Liver (tissue), 9 donors: ENCODE data around the gene ZNF680. TPM values are rescaled to one million over a fixed set of nuclear protein-coding genes. Genes with fewer than 3 reads are reported as not detected.

Experiments
- DNase-seq: peaks from one replicate; pipeline ENCODE4 v3.0.0-alpha.2; 2017; ENCODE audit warnings: low spot score
- H3K27ac ChIP-seq, 2 donors: one replicate each; pipeline ENCODE4 v1.7.0; 2013; ENCODE audit warnings: inconsistent platforms in 2 of 2, low read length in 2 of 2, control low read depth in 1 of 2, low read depth in 1 of 2, mild to moderate bottlenecking in 1 of 2
- H3K27me3 ChIP-seq, 4 donors: one replicate each; pipeline versions ENCODE4 v1.6.1 to v1.7.0; 2013; ENCODE audit warnings: low read length in 3 of 4, inconsistent platforms in 1 of 4, mild to moderate bottlenecking in 1 of 4, moderate library complexity in 1 of 4; ENCODE audit not compliant: control insufficient read depth in 4 of 4, insufficient read depth in 4 of 4
- H3K36me3 ChIP-seq, 4 donors: one replicate each; pipeline versions ENCODE4 v1.6.1 to v1.7.0; 2013; ENCODE audit warnings: low read length in 3 of 4, mild to moderate bottlenecking in 3 of 4, low read depth in 1 of 4, moderate library complexity in 1 of 4; ENCODE audit not compliant: control insufficient read depth in 4 of 4, insufficient read depth in 3 of 4
- H3K4me1 ChIP-seq, 4 donors: one replicate each; pipeline versions ENCODE4 v1.6.1 to v1.7.0; 2013; ENCODE audit warnings: low read length in 3 of 4, mild to moderate bottlenecking in 3 of 4, moderate library complexity in 1 of 4; ENCODE audit not compliant: control insufficient read depth in 4 of 4, insufficient read depth in 4 of 4
- H3K4me3 ChIP-seq, 3 donors: one replicate each; pipeline versions ENCODE4 v1.6.1 to v1.7.0; 2013; ENCODE audit warnings: low read length in 3 of 3, control low read depth in 1 of 3, low read depth in 1 of 3, mild to moderate bottlenecking in 1 of 3
- H3K9ac ChIP-seq, 2 donors: one replicate each; pipeline ENCODE4 v1.7.0; 2013; ENCODE audit warnings: low read length in 2 of 2, mild to moderate bottlenecking in 2 of 2, moderate library complexity in 2 of 2, control low read depth in 1 of 2, low read depth in 1 of 2
- H3K9me3 ChIP-seq, 4 donors: one replicate each; pipeline versions ENCODE4 v1.6.1 to v1.7.0; 2013; ENCODE audit warnings: low read length in 3 of 4; ENCODE audit not compliant: control insufficient read depth in 4 of 4
- EGR1 ChIP-seq, 2 donors: IDR thresholded peaks; 2 replicates each; pipeline ENCODE4 v1.6.1; 2016 to 2018; ENCODE audit warnings: antibody characterized with exemption in 2 of 2, low read depth in 2 of 2
- FOXA1 ChIP-seq: IDR thresholded peaks from 2 replicates; pipeline ENCODE4 v1.6.1; 2016; ENCODE audit warnings: antibody characterized with exemption
- FOXA2 ChIP-seq: IDR thresholded peaks from 2 replicates; pipeline ENCODE4 v1.6.1; 2016; ENCODE audit warnings: antibody characterized with exemption
- GABPA ChIP-seq, 2 donors: IDR thresholded peaks in 1 of 2; conservative IDR thresholded peaks in 1 of 2; 2 replicates each; pipeline ENCODE4 v1.6.1; 2016; ENCODE audit warnings: antibody characterized with exemption in 2 of 2, mild to moderate bottlenecking in 1 of 2, moderate library complexity in 1 of 2
- HNF4A ChIP-seq, 2 donors: conservative IDR thresholded peaks; 2 replicates each; pipeline ENCODE4 v1.6.1; 2016; ENCODE audit warnings: antibody characterized with exemption in 2 of 2, mild to moderate bottlenecking in 2 of 2
- HNF4G ChIP-seq: IDR thresholded peaks from 2 replicates; pipeline ENCODE4 v1.6.1; 2016; ENCODE audit warnings: antibody characterized with exemption
- JUND ChIP-seq, 2 donors: IDR thresholded peaks; 2 replicates each; pipeline ENCODE4 v1.6.1; 2016; ENCODE audit warnings: antibody characterized with exemption in 2 of 2
- NR2F2 ChIP-seq: IDR thresholded peaks from 2 replicates; pipeline ENCODE4 v1.6.1; 2016; ENCODE audit warnings: antibody characterized with exemption
- RAD21 ChIP-seq, 2 donors: IDR thresholded peaks; 2 replicates each; pipeline ENCODE4 v1.6.1; 2016; ENCODE audit warnings: antibody characterized with exemption in 2 of 2, mild to moderate bottlenecking in 2 of 2
- RXRA ChIP-seq, 2 donors: IDR thresholded peaks; 2 replicates each; pipeline ENCODE4 v1.6.1; 2017 to 2018; ENCODE audit warnings: antibody characterized with exemption in 2 of 2, mild to moderate bottlenecking in 1 of 2
- SP1 ChIP-seq: IDR thresholded peaks from 2 replicates; pipeline ENCODE4 v1.6.1; 2018; ENCODE audit warnings: antibody characterized with exemption, mild to moderate bottlenecking
- TAF1 ChIP-seq: conservative IDR thresholded peaks from 2 replicates; pipeline ENCODE4 v1.6.1; 2016; ENCODE audit warnings: antibody characterized with exemption, mild to moderate bottlenecking
- YY1 ChIP-seq: IDR thresholded peaks from 2 replicates; pipeline ENCODE4 v1.6.1; 2016; ENCODE audit warnings: antibody characterized with exemption, mild to moderate bottlenecking
- WGBS: extraction: QIAGEN DNeasy Blood & Tissue Kit; methylation state at CpG from one replicate; pipeline ENCODE4 v1.1.7; 2013; 5-methylcytosine and 5-hydroxymethylcytosine counted together
- polyA plus RNA-seq, 2 donors: library from polyadenylated mRNA; stranded (reverse) in 1 of 2; unstranded in 1 of 2; fragments of 200-250 nt in 1 of 2; fragments of >200 nt in 1 of 2; fragmentation: Nextera tagmentation in 1 of 2; extraction: Ambion mirVana in 1 of 2; gene quantifications; one replicate each; pipeline versions ENCODE4 v1.2.1 to v1.2.3, GENCODE V29; 2013 to 2015
- total RNA-seq, 2 donors: library from RNA; depleted of rRNA; stranded (reverse); fragments of >200 nt; gene quantifications; one replicate each; pipeline ENCODE4 v1.2.3, GENCODE V29; 2014
- TF ChIP-seq, protein P1 (sequence below): IDR thresholded peaks from 2 replicates; pipeline ENCODE4 v1.6.1; 2016; ENCODE audit warnings: antibody characterized with exemption, mild to moderate bottlenecking
- TF ChIP-seq, protein P2 (sequence below): IDR thresholded peaks from 2 replicates; pipeline ENCODE4 v1.6.1; 2016; ENCODE audit warnings: antibody characterized with exemption
- TF ChIP-seq, protein P3 (sequence below): fragments of 150-350 bp; IDR thresholded peaks from 2 replicates; pipeline ENCODE4 v1.5.1; 2017; ENCODE audit warnings: improper control_type of control experiment, low read depth, low read length; ENCODE audit not compliant: missing input control
- TF ChIP-seq, protein P4 (sequence below): IDR thresholded peaks from 2 replicates; pipeline ENCODE4 v1.6.1; 2016; ENCODE audit warnings: antibody characterized with exemption
- TF ChIP-seq, protein P5 (sequence below): IDR thresholded peaks from 2 replicates; pipeline ENCODE4 v1.6.1; 2016; ENCODE audit warnings: antibody characterized with exemption
- donor health status: healthy.
- donor health status: healthy.
- donor health status: healthy.
- donor health status: healthy.
- donor health status: healthy.

The ZNF680 gene
- total and polyA plus RNA-seq, 4 donors = 3.8 to 20.8 (median 5.5) TPM

DNA sequence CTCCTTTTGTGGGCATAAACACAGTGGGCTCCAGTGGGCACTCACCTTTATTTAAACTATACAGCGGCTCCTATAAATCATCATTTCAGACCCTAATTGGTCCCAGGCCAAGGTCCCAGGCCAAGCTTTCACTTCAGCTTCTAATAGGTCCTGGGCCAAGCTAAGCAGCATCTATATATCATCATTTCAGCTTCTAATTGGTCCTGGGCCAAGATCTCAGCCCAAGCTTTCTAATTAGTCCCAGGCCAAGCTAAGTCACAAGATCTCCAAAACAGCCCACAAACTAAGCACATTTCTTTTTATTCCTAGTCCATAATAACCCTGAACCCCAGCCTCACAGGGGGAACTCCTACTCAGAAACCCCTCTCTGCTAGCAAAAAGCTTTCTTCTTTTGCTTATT is 47.1 kb downstream of the ZNF680 start:
- no peak overlapping the region for H3K9ac ChIP-seq
- peaks cover 0 to 28% (median 18%) of the 10 kb centered on the region in 4 donors for H3K36me3 ChIP-seq
- no peak overlapping the region for H3K27ac ChIP-seq
- H3K4me1 ChIP-seq = no peaks in the 10 kb centered on the region
- H3K27me3 ChIP-seq = no peaks in the 10 kb centered on the region
- TF ChIP-seq, protein P1, sequence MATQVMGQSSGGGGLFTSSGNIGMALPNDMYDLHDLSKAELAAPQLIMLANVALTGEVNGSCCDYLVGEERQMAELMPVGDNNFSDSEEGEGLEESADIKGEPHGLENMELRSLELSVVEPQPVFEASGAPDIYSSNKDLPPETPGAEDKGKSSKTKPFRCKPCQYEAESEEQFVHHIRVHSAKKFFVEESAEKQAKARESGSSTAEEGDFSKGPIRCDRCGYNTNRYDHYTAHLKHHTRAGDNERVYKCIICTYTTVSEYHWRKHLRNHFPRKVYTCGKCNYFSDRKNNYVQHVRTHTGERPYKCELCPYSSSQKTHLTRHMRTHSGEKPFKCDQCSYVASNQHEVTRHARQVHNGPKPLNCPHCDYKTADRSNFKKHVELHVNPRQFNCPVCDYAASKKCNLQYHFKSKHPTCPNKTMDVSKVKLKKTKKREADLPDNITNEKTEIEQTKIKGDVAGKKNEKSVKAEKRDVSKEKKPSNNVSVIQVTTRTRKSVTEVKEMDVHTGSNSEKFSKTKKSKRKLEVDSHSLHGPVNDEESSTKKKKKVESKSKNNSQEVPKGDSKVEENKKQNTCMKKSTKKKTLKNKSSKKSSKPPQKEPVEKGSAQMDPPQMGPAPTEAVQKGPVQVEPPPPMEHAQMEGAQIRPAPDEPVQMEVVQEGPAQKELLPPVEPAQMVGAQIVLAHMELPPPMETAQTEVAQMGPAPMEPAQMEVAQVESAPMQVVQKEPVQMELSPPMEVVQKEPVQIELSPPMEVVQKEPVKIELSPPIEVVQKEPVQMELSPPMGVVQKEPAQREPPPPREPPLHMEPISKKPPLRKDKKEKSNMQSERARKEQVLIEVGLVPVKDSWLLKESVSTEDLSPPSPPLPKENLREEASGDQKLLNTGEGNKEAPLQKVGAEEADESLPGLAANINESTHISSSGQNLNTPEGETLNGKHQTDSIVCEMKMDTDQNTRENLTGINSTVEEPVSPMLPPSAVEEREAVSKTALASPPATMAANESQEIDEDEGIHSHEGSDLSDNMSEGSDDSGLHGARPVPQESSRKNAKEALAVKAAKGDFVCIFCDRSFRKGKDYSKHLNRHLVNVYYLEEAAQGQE = no peak
- TF ChIP-seq, protein P2, sequence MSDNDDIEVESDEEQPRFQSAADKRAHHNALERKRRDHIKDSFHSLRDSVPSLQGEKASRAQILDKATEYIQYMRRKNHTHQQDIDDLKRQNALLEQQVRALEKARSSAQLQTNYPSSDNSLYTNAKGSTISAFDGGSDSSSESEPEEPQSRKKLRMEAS = no peak
- TF ChIP-seq GABPA (IDR thresholded peaks at IDR 0.05 in 1 of 2, conservative IDR thresholded peaks at IDR 0.05 in 1 of 2) (no peak), NR2F2 (no peak), SP1 (no peak), TAF1 (no peak), RXRA (IDR thresholded peaks at IDR 0.05) (no peak), YY1 (no peak), HNF4G (no peak), JUND (IDR thresholded peaks at IDR 0.05) (no peak), HNF4A (conservative IDR thresholded peaks at IDR 0.05) (no peak), FOXA1 (no peak), FOXA2 (no peak), EGR1 (IDR thresholded peaks at IDR 0.05; ENCODE audit: low read depth in 2 of 2) (no peak), RAD21 (IDR thresholded peaks at IDR 0.05) (no peak)
- TF ChIP-seq, protein P3, sequence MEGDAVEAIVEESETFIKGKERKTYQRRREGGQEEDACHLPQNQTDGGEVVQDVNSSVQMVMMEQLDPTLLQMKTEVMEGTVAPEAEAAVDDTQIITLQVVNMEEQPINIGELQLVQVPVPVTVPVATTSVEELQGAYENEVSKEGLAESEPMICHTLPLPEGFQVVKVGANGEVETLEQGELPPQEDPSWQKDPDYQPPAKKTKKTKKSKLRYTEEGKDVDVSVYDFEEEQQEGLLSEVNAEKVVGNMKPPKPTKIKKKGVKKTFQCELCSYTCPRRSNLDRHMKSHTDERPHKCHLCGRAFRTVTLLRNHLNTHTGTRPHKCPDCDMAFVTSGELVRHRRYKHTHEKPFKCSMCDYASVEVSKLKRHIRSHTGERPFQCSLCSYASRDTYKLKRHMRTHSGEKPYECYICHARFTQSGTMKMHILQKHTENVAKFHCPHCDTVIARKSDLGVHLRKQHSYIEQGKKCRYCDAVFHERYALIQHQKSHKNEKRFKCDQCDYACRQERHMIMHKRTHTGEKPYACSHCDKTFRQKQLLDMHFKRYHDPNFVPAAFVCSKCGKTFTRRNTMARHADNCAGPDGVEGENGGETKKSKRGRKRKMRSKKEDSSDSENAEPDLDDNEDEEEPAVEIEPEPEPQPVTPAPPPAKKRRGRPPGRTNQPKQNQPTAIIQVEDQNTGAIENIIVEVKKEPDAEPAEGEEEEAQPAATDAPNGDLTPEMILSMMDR = no peak
- TF ChIP-seq, protein P4, sequence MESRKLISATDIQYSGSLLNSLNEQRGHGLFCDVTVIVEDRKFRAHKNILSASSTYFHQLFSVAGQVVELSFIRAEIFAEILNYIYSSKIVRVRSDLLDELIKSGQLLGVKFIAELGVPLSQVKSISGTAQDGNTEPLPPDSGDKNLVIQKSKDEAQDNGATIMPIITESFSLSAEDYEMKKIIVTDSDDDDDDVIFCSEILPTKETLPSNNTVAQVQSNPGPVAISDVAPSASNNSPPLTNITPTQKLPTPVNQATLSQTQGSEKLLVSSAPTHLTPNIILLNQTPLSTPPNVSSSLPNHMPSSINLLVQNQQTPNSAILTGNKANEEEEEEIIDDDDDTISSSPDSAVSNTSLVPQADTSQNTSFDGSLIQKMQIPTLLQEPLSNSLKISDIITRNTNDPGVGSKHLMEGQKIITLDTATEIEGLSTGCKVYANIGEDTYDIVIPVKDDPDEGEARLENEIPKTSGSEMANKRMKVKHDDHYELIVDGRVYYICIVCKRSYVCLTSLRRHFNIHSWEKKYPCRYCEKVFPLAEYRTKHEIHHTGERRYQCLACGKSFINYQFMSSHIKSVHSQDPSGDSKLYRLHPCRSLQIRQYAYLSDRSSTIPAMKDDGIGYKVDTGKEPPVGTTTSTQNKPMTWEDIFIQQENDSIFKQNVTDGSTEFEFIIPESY = no peak
- TF ChIP-seq, protein P5, sequence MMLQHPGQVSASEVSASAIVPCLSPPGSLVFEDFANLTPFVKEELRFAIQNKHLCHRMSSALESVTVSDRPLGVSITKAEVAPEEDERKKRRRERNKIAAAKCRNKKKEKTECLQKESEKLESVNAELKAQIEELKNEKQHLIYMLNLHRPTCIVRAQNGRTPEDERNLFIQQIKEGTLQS = no peak
- H3K9me3 ChIP-seq = peaks cover 12 to 57% (median 26%) of the 10 kb centered on the region in 4 donors
- no peak for DNase-seq
- WGBS = 94% methylated on average over 1 of the region's 1 CpG
- H3K4me3 ChIP-seq = no peak overlapping the region
